Measurements from ENCODE around the gene NOX5. TPM values are rescaled to one million over a fixed set of nuclear protein-coding genes. Genes with fewer than 3 reads are reported as not detected.
A peak's percentile ranks its signal among the peaks of the same experiment; 100 is the strongest.

The NOX5 gene
- total and polyA plus RNA-seq, 2 of the 4 experiments (the other 2 are of a cell fraction): 0.07 TPM; not detected in 1

DNA sequence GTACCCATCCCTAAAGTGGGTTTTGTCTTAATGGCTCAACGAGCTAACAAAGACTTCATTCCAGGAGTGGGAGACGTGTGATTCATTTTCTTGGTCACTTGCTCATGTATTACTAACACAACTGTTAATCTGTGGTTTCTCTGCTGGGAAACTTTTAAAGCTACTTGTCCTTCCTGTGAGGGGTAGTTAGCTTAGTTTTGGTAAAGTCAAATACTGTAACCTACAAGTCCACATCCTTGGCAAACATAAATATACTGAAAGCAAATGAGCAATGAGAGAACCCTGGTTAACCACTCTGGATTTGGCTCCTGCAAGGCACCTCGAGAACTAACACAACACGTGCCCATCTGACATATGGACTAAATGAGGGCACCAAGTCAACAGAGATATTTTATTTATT lies 19.9 kb downstream of the NOX5 start:
- Histone ChIP-seq H4K20me1 (ENCODE audit: insufficient read depth, low read length) (0 out of 2 replicates have a peak, but pooled peaks cover 3% of the 10 kb centered on the region), H2AFZ (replicated peaks; ENCODE audit: low read length, poor library complexity) (no peak overlapping the region), H3K9me1 (ENCODE audit: insufficient read depth, low read length) (no peaks in the 10 kb centered on the region; the same call in 1 of the 2 replicates), H2BK5ac (ENCODE audit: low read depth, low read length, poor library complexity, severe bottlenecking) (no peak overlapping the region), H3K9me3 (ENCODE audit: control insufficient read depth, insufficient read depth, low read length) (no peaks in the 10 kb centered on the region), H3K4me2 (ENCODE audit: low read depth, low read length) (no peak overlapping the region; the same call in 1 of the 2 replicates), H3K27ac (ENCODE audit: insufficient read depth, low read length) (no peak overlapping the region), H3K4ac (ENCODE audit: low read depth, low read length) (no peak overlapping the region), H3K36me3 (ENCODE audit: control insufficient read depth, insufficient read depth, low read length) (no peaks in the 10 kb centered on the region), H3K14ac (replicated peaks; ENCODE audit: low read depth, low read length) (no peak overlapping the region), H3K79me1 (ENCODE audit: low read depth in 1 of 2, low read length in 2 of 2) (no peaks in the 10 kb centered on the region), H2BK120ac (ENCODE audit: low read depth, low read length) (no peak overlapping the region), H4K8ac (ENCODE audit: low read depth in 2 of 2, low read length in 2 of 2) (no peak overlapping the region), H3K56ac (ENCODE audit: extremely low read depth, insufficient read depth, low read length) (no peak overlapping the region), H4K91ac (ENCODE audit: insufficient read depth, low read depth, low read length) (no peak overlapping the region), H2AK9ac (replicated peaks; ENCODE audit: low read depth, low read length, poor library complexity) (no peak overlapping the region), H3K18ac (ENCODE audit: low read depth, low read length) (no peak overlapping the region), H3K23ac (ENCODE audit: low read depth, low read length) (no peak overlapping the region), H4K5ac (ENCODE audit: low read depth, low read length) (no peak overlapping the region), H3K27me3 (ENCODE audit: control insufficient read depth, insufficient read depth, low read length) (peaks cover 39% of the 10 kb centered on the region), H3K4me3 (ENCODE audit: insufficient read depth, low read depth, low read length) (no peak overlapping the region), H3K9ac (ENCODE audit: low read depth, low read length) (no peak overlapping the region), H3K4me1 (ENCODE audit: control insufficient read depth, insufficient read depth, low read length) (peaks cover 3% of the 10 kb centered on the region), H2BK20ac (ENCODE audit: low read depth, low read length) (no peak overlapping the region), H2BK15ac (ENCODE audit: low read depth, low read length) (no peak overlapping the region), H2AK5ac (ENCODE audit: low read depth, low read length) (no peak overlapping the region)
- TF ChIP-seq BHLHE40 (IDR thresholded peaks at IDR 0.05; ENCODE audit: low read depth, low read length): peak; percentile 53
- peak; percentile 48; the same call in 1 of the 2 replicates for TF ChIP-seq FOS (IDR thresholded peaks at IDR 0.05; ENCODE audit: low read depth, low read length)
- TF ChIP-seq CHD1 (IDR thresholded peaks at IDR 0.05; ENCODE audit: low read depth, low read length): no peak
- ChIA-PET POLR2A (ENCODE audit: unreplicated experiment) (no interaction called here), CTCF (interaction anchor here (0.6 to 1.2 kb wide), 2 partner anchors 97 to 280 kb away, joined by 4 read pairs; no protein-coding TSS in a partner anchor)
- DNase-seq: peak; percentile 89
- dilution Hi-C loops (cut with HindIII; ENCODE audit: low sequenced_read_pairs, unreplicated experiment) (no loop called here), intact Hi-C loops (cut with micrococcal nuclease) (no loop called here), in situ Hi-C loops (cut with MboI; ENCODE audit: low sequenced_read_pairs) (no loop called here)
- peak; percentile 70 for ATAC-seq (ENCODE audit: low read depth)
- WGBS, 2 experiments (ENCODE audit: extremely low coverage in 2 of 2, insufficient read length in 1 of 2): no CpG with 5 or more reads among the region's 4 CpGs
- BruUV-seq (replicated peaks): no TSS peak
